Caco-2 (cell line): ENCODE measurements around the gene FADD. TPM values are rescaled to one million over a fixed set of nuclear protein-coding genes. Genes with fewer than 3 reads are reported as not detected.

Experiments
- BruUV-seq: library from RNA; stranded (reverse); fragments of 400-500 nt; replicated peaks from 2 replicates; lab custom pipeline; 2021; lab: Mats Ljungman, UMichigan
- CTCF ChIA-PET: fragments of 300-600 bp; sonication (Branson Sonifier 250); formaldehyde crosslinking; loops from one replicate; lab custom pipeline; 2022; ENCODE audit warnings: antibody characterized with exemption; lab: Charles Lee
- POLR2A ChIA-PET: fragments of 300-600 bp; sonication (Branson Sonifier 250); formaldehyde crosslinking; loops from one replicate; lab custom pipeline; 2022; ENCODE audit warnings: antibody characterized with exemption; lab: Charles Lee
- DNase-seq, 2 experiments: peaks; one replicate each; pipeline versions ENCODE4 v3.0.0 to v3.0.0-alpha.2; 2020 to 2022
- H3K27me3 ChIP-seq: replicated peaks from 2 replicates; pipeline ENCODE4 v1.6.0; 2011; ENCODE audit warnings: low read length; ENCODE audit not compliant: control insufficient read depth, insufficient read depth
- H3K36me3 ChIP-seq: 2 replicates; pipeline ENCODE4 v1.5.1; 2011; ENCODE audit warnings: low read length; ENCODE audit not compliant: control insufficient read depth, insufficient read depth
- H3K4me1 ChIP-seq: fragments of 250-450 bp; sonication (Bioruptor Pico); 2 replicates; pipeline ENCODE4 v1.5.1; 2020; ENCODE audit warnings: mild to moderate bottlenecking
- H3K4me3 ChIP-seq: 2 replicates; pipeline ENCODE4 v1.5.1; 2011; ENCODE audit warnings: low read depth, mild to moderate bottlenecking, control low read depth, low read length
- H3K9me3 ChIP-seq: fragments of 250-450 bp; sonication (Bioruptor Pico); 2 replicates; pipeline ENCODE4 v1.5.1; 2020; ENCODE audit warnings: mild to moderate bottlenecking, moderate library complexity
- H3K27ac Mint-ChIP-seq: one replicate; pipeline ENCODE4 v1.8.0; 2022; ENCODE audit warnings: mixed read lengths; ENCODE audit not compliant: unreplicated experiment
- H3K27me3 Mint-ChIP-seq: one replicate; pipeline ENCODE4 v1.8.0; 2022; ENCODE audit warnings: mixed read lengths; ENCODE audit not compliant: insufficient read depth, unreplicated experiment
- H3K36me3 Mint-ChIP-seq: one replicate; pipeline ENCODE4 v1.8.0; 2022; ENCODE audit warnings: mild to moderate bottlenecking, mixed read lengths; ENCODE audit not compliant: insufficient read depth, unreplicated experiment
- H3K4me1 Mint-ChIP-seq: one replicate; pipeline ENCODE4 v1.8.0; 2022; ENCODE audit warnings: low read depth, mixed read lengths; ENCODE audit not compliant: unreplicated experiment
- H3K4me3 Mint-ChIP-seq: one replicate; pipeline ENCODE4 v1.8.0; 2022; ENCODE audit warnings: mild to moderate bottlenecking, moderate library complexity, mixed read lengths; ENCODE audit not compliant: unreplicated experiment
- H3K9me3 Mint-ChIP-seq: one replicate; pipeline ENCODE4 v1.8.0; 2022; ENCODE audit warnings: mixed read lengths; ENCODE audit not compliant: unreplicated experiment
- CTCF ChIP-seq, 2 experiments: fragments of 200-600 bp in 1 of 2; IDR thresholded peaks; 1 replicate in 1 of 2; 2 replicates in 1 of 2; pipeline versions ENCODE4 v1.5.1 to v1.8.0; 2011 to 2022; ENCODE audit warnings: antibody characterized with exemption in 1 of 2, control low read depth in 1 of 2, inconsistent platforms in 1 of 2, low read depth in 1 of 2, low read length in 1 of 2, mild to moderate bottlenecking in 1 of 2, moderate library complexity in 1 of 2; ENCODE audit not compliant: insufficient read depth in 1 of 2, severe bottlenecking in 1 of 2, unreplicated experiment in 1 of 2
- intact Hi-C: fragments of 100-400 bp; cut with micrococcal nuclease; formaldehyde crosslinking; loops from one replicate; pipeline ENCODE4 v1.10.0; 2022; ENCODE audit not compliant: unreplicated experiment
- total RNA-seq: library from RNA; stranded (reverse); gene quantifications from 2 replicates; pipeline ENCODE4 v1.2.3, GENCODE V29; 2022

FADD gene
- total RNA-seq, 1 experiment from 2014 or later, result 51.3 TPM

- no peaks in the 10 kb centered on the region for H3K27me3 Mint-ChIP-seq
- ChIA-PET CTCF (no interaction called here), POLR2A (interaction anchor here (1.0 kb wide), 1 partner anchor 30 kb away, joined by 5 read pairs; the partner anchor contains the start of gene FADD)
- no peak for DNase-seq
- H3K4me3 ChIP-seq, result no peak overlapping the region
- BruUV-seq, result no TSS peak
- H3K36me3 ChIP-seq, result no peaks in the 10 kb centered on the region
- H3K9me3 ChIP-seq, result no peaks in the 10 kb centered on the region
- H3K4me3 Mint-ChIP-seq, result no peak overlapping the region
- no peaks in the 10 kb centered on the region for H3K9me3 Mint-ChIP-seq
- TF ChIP-seq CTCF (IDR thresholded peaks at IDR 0.05; ENCODE audit: insufficient read depth in 1 of 2, low read depth in 1 of 2, low read length in 1 of 2, severe bottlenecking in 1 of 2, unreplicated experiment in 1 of 2), result no peak
- H3K36me3 Mint-ChIP-seq, result no peaks in the 10 kb centered on the region
- no peaks in the 10 kb centered on the region for H3K4me1 ChIP-seq
- peaks cover 27% of the 10 kb centered on the region for H3K4me1 Mint-ChIP-seq
- H3K27ac Mint-ChIP-seq, result peak overlapping the region; percentile 7
- intact Hi-C loops, result no loop called here
- H3K27me3 ChIP-seq, result no peaks in the 10 kb centered on the region
Measured at GRCh38 chr11:70233511-70233934, 30.4 kb downstream of the FADD start.

- TF ChIP-seq CTCF (IDR thresholded peaks at IDR 0.05; ENCODE audit: insufficient read depth in 1 of 2, low read depth in 1 of 2, low read length in 1 of 2, severe bottlenecking in 1 of 2, unreplicated experiment in 1 of 2), result no peak
- Histone ChIP-seq H3K4me3 (no peak overlapping the region), H3K27me3 (no peaks in the 10 kb centered on the region), H3K36me3 (no peaks in the 10 kb centered on the region), H3K4me1 (no peaks in the 10 kb centered on the region), H3K9me3 (no peaks in the 10 kb centered on the region)
- Mint-ChIP-seq H3K4me1 (peaks cover 27% of the 10 kb centered on the region), H3K27ac (peak overlapping the region; percentile 7), H3K36me3 (no peaks in the 10 kb centered on the region), H3K4me3 (no peak overlapping the region), H3K27me3 (no peaks in the 10 kb centered on the region), H3K9me3 (no peaks in the 10 kb centered on the region)
- intact Hi-C loops, result no loop called here
- POLR2A ChIA-PET, result no interaction called here
- no peak for DNase-seq
- BruUV-seq, result no TSS peak
- CTCF ChIA-PET, result no interaction called here
Measured at GRCh38 chr11:70233962-70234361, 30.9 kb downstream of the FADD start.

- CTCF ChIA-PET, result no interaction called here
- H3K36me3 ChIP-seq, result no peaks in the 10 kb centered on the region
- no peak for TF ChIP-seq CTCF (IDR thresholded peaks at IDR 0.05; ENCODE audit: insufficient read depth in 1 of 2, low read depth in 1 of 2, low read length in 1 of 2, severe bottlenecking in 1 of 2, unreplicated experiment in 1 of 2)
- Mint-ChIP-seq H3K27me3 (no peaks in the 10 kb centered on the region), H3K9me3 (peaks cover 9% of the 10 kb centered on the region), H3K36me3 (peaks cover 19% of the 10 kb centered on the region), H3K27ac (peak overlapping the region; percentile 24), H3K4me1 (peaks cover 29% of the 10 kb centered on the region), H3K4me3 (no peak overlapping the region)
- no TSS peak for BruUV-seq
- no peak overlapping the region for H3K4me3 ChIP-seq
- H3K4me1 ChIP-seq, result peaks cover 38% of the 10 kb centered on the region
- H3K27me3 ChIP-seq, result no peaks in the 10 kb centered on the region
- no peak for DNase-seq
- POLR2A ChIA-PET, result no interaction called here
- intact Hi-C loops, result no loop called here
- H3K9me3 ChIP-seq, result 0 out of 2 replicates have a peak, but pooled peaks cover 4% of the 10 kb centered on the region
Measured at GRCh38 chr11:70240337-70240736, 37.2 kb downstream of the FADD start.
